DND-41 (cell line): ENCODE data around the gene SLC9A2.

Source experiments
- ATAC-seq: fragments of 200-7000 bp; cut with Tn5 transposase; 3 replicates; pipeline ENCODE4 v1.9.1; 2021; ENCODE audit warnings: low read depth; ENCODE audit not compliant: insufficient read depth
- DNase-seq: peaks from one replicate; pipeline ENCODE4 v3.0.0-alpha.2; 2020
- H2AFZ ChIP-seq: 2 replicates; pipeline ENCODE4 v1.6.0; 2012; ENCODE audit warnings: low read depth, low read length
- H3K27ac ChIP-seq: 2 replicates; pipeline ENCODE4 v1.5.1; 2012; ENCODE audit warnings: low read length, inconsistent platforms
- H3K27me3 ChIP-seq: fragments of 200-600 bp; sonication (generic); 2 replicates; pipeline ENCODE4 v1.6.0; 2012; ENCODE audit warnings: low read length, mild to moderate bottlenecking, inconsistent platforms; ENCODE audit not compliant: insufficient read depth, poor library complexity
- H3K36me3 ChIP-seq: 2 replicates; pipeline ENCODE4 v1.5.1; 2012; ENCODE audit warnings: low read length, inconsistent platforms; ENCODE audit not compliant: insufficient read depth
- H3K4me1 ChIP-seq: 2 replicates; pipeline ENCODE4 v1.5.1; 2012; ENCODE audit warnings: mild to moderate bottlenecking, low read length; ENCODE audit not compliant: insufficient read depth
- H3K4me2 ChIP-seq: 2 replicates; pipeline ENCODE4 v1.6.0; 2012; ENCODE audit warnings: mild to moderate bottlenecking, moderate library complexity, low read length, inconsistent platforms; ENCODE audit not compliant: insufficient read depth
- H3K4me3 ChIP-seq, 2 experiments: fragments of 200-600 bp in 1 of 2; shearing (Covaris generic) in 1 of 2; 2 replicates each; pipeline ENCODE4 v1.5.1; 2012 to 2016; ENCODE audit warnings: inconsistent platforms in 2 of 2, low read length in 2 of 2, mild to moderate bottlenecking in 2 of 2, low read depth in 1 of 2, moderate library complexity in 1 of 2
- H3K79me2 ChIP-seq: 2 replicates; pipeline ENCODE4 v1.6.0; 2012; ENCODE audit warnings: low read length, inconsistent platforms; ENCODE audit not compliant: insufficient read depth
- H3K9ac ChIP-seq: 2 replicates; pipeline ENCODE4 v1.6.0; 2012; ENCODE audit warnings: low read depth, mild to moderate bottlenecking, inconsistent platforms, low read length, moderate library complexity
- H3K9me3 ChIP-seq: 2 replicates; pipeline ENCODE4 v1.5.1; 2012; ENCODE audit warnings: low read length, moderate library complexity, mild to moderate bottlenecking, inconsistent platforms; ENCODE audit not compliant: insufficient read depth, severe bottlenecking
- H4K20me1 ChIP-seq: 2 replicates; pipeline ENCODE4 v1.6.0; 2012; ENCODE audit warnings: low read length; ENCODE audit not compliant: insufficient read depth
- CTCF ChIP-seq: IDR thresholded peaks from 2 replicates; pipeline ENCODE4 v1.5.1; 2012; ENCODE audit warnings: borderline replicate concordance, low read length, moderate library complexity, mild to moderate bottlenecking; ENCODE audit not compliant: poor library complexity, severe bottlenecking; ENCODE audit errors: extremely low read depth
- EZH2 ChIP-seq: IDR thresholded peaks from 3 replicates; pipeline ENCODE4 v1.6.1; 2012; ENCODE audit warnings: borderline replicate concordance, low read depth, mild to moderate bottlenecking, moderate library complexity, low read length, inconsistent platforms; ENCODE audit not compliant: severe bottlenecking

Gene SLC9A2

GRCh38 chr2:102588213-102588939 lies 31.0 kb upstream of the SLC9A2 start:
- Histone ChIP-seq H3K4me2 (no peak overlapping the region), H4K20me1 (no peaks in the 10 kb centered on the region), H2AFZ (no peak overlapping the region), H3K9ac (no peak overlapping the region), H3K4me1 (no peaks in the 10 kb centered on the region), H3K79me2 (no peaks in the 10 kb centered on the region), H3K4me3 (no peak overlapping the region), H3K9me3 (no peaks in the 10 kb centered on the region), H3K36me3 (no peaks in the 10 kb centered on the region), H3K27ac (no peak overlapping the region), H3K27me3 (no peaks in the 10 kb centered on the region)
- ATAC-seq: no peak
- TF ChIP-seq CTCF (no peak), EZH2 (no peak)
- no peak for DNase-seq

- no peak for ATAC-seq
- Histone ChIP-seq H3K27me3 (no peaks in the 10 kb centered on the region), H3K4me1 (no peaks in the 10 kb centered on the region)
Observed at GRCh38 chr2:102589444-102589843, 29.9 kb upstream of the SLC9A2 start.

GRCh38 chr2:102591491-102592045 lies 27.8 kb upstream of the SLC9A2 start:
- TF ChIP-seq EZH2 (no peak), CTCF (no peak)
- H3K27me3 ChIP-seq: no peaks in the 10 kb centered on the region
- ATAC-seq: no peak
- H3K9ac ChIP-seq: no peak overlapping the region
- no peaks in the 10 kb centered on the region for H3K36me3 ChIP-seq
- H4K20me1 ChIP-seq: no peaks in the 10 kb centered on the region
- H2AFZ ChIP-seq: no peak overlapping the region
- H3K79me2 ChIP-seq: no peaks in the 10 kb centered on the region
- H3K4me3 ChIP-seq: no peak overlapping the region
- DNase-seq: no peak
- no peaks in the 10 kb centered on the region for H3K4me1 ChIP-seq
- no peak overlapping the region for H3K4me2 ChIP-seq
- no peaks in the 10 kb centered on the region for H3K9me3 ChIP-seq
- no peak overlapping the region for H3K27ac ChIP-seq

More at GRCh38 chr2:102589444-102589843, 29.9 kb upstream of the SLC9A2 start:
- H3K4me2 ChIP-seq: no peak overlapping the region
- no peak for TF ChIP-seq CTCF
- TF ChIP-seq EZH2: no peak
- no peak overlapping the region for H3K27ac ChIP-seq
- no peak for DNase-seq
- H3K4me3 ChIP-seq: no peak overlapping the region
- H3K36me3 ChIP-seq: no peaks in the 10 kb centered on the region
- H3K9ac ChIP-seq: no peak overlapping the region
- H4K20me1 ChIP-seq: no peaks in the 10 kb centered on the region
- no peaks in the 10 kb centered on the region for H3K9me3 ChIP-seq
- H3K79me2 ChIP-seq: no peaks in the 10 kb centered on the region
- H2AFZ ChIP-seq: no peak overlapping the region
